HG02759 (cell line): ENCODE results near the gene HAUS8.

ENCODE experiments used
- ATAC-seq: cut with Tn5 transposase; IDR thresholded peaks from one replicate; pipeline ENCODE4 v1.9.1; 2021; ENCODE audit warnings: mild to moderate bottlenecking, moderate library complexity; ENCODE audit not compliant: unreplicated experiment

HAUS8 gene

GRCh38 chr19:17001603-17002183 lies 73.6 kb downstream of the HAUS8 start:
- ATAC-seq = no peak
